ENCODE measurements around the gene RAVER1. TPM values are rescaled to one million over a fixed set of nuclear protein-coding genes. Genes with fewer than 3 reads are reported as not detected.

Gene RAVER1
- total and polyA plus RNA-seq, 5 donors, result 9.8 to 20.1 (median 14.7) TPM

- WGBS, result 95% methylated on average over 41 of the region's 41 CpGs
- no peak overlapping the region for H3K4me3 ChIP-seq (ENCODE audit: low read length)
- H3K27me3 ChIP-seq (ENCODE audit: control insufficient read depth, insufficient read depth), result no peaks in the 10 kb centered on the region
- no peak overlapping the region for H3K27ac ChIP-seq (ENCODE audit: low read length)
- intact Hi-C loops (cut with DNase I), result loop anchor here in 1 of 4 donors (10.0 kb wide), 1 partner anchor 54 kb away; the partner anchor contains the start of gene ICAM1
- H3K4me1 ChIP-seq (ENCODE audit: control insufficient read depth, insufficient read depth, low read length), result no peaks in the 10 kb centered on the region
- peak in 1 of 3 donors; percentile 45 for DNase-seq
- no peaks in the 10 kb centered on the region for H3K9me3 ChIP-seq (ENCODE audit: control insufficient read depth, low read length)
- no peak for ATAC-seq
Observed at GRCh38 chr19:10328558-10329429, 4.5 kb downstream of the RAVER1 start.

- intact Hi-C loops (cut with DNase I), result loop anchor here in 1 of 4 donors (10.0 kb wide), 1 partner anchor 53 kb away; the partner anchor contains the start of gene ICAM1
- no peaks in the 10 kb centered on the region for H3K9me3 ChIP-seq (ENCODE audit: control insufficient read depth, low read length)
- H3K4me1 ChIP-seq (ENCODE audit: control insufficient read depth, insufficient read depth, low read length), result no peaks in the 10 kb centered on the region
- DNase-seq, result no peak
- no peak for ATAC-seq
- no peaks in the 10 kb centered on the region for H3K27me3 ChIP-seq (ENCODE audit: control insufficient read depth, insufficient read depth)
- WGBS, result 85% methylated on average over 7 of the region's 7 CpGs
- no peak overlapping the region for H3K27ac ChIP-seq (ENCODE audit: low read length)
- no peak overlapping the region for H3K4me3 ChIP-seq (ENCODE audit: low read length)
Observed at GRCh38 chr19:10327793-10328192, 5.5 kb downstream of the RAVER1 start.

- intact Hi-C loops (cut with DNase I), result loop anchor here in 1 of 4 donors (10.0 kb wide), 1 partner anchor 51 kb away; the partner anchor contains the start of gene ICAM1
- no peak overlapping the region for H3K27ac ChIP-seq (ENCODE audit: low read length)
- H3K9me3 ChIP-seq (ENCODE audit: control insufficient read depth, low read length), result no peaks in the 10 kb centered on the region
- H3K27me3 ChIP-seq (ENCODE audit: control insufficient read depth, insufficient read depth), result no peaks in the 10 kb centered on the region
- H3K4me3 ChIP-seq (ENCODE audit: low read length), result no peak overlapping the region
- WGBS, result 91% methylated on average over 8 of the region's 8 CpGs
- DNase-seq, result no peak
- no peaks in the 10 kb centered on the region for H3K4me1 ChIP-seq (ENCODE audit: control insufficient read depth, insufficient read depth, low read length)
- ATAC-seq, result no peak
Observed at GRCh38 chr19:10325732-10326131, 7.6 kb downstream of the RAVER1 start.

- Histone ChIP-seq H3K9me3 (ENCODE audit: control insufficient read depth, low read length) (no peaks in the 10 kb centered on the region), H3K27me3 (ENCODE audit: control insufficient read depth, insufficient read depth) (no peaks in the 10 kb centered on the region), H3K4me1 (ENCODE audit: control insufficient read depth, insufficient read depth, low read length) (no peaks in the 10 kb centered on the region), H3K27ac (ENCODE audit: low read length) (no peak overlapping the region), H3K4me3 (ENCODE audit: low read length) (no peak overlapping the region)
- ATAC-seq, result no peak
- intact Hi-C loops (cut with DNase I), result loop anchor here in 1 of 4 donors (10.0 kb wide), 1 partner anchor 47 kb away; the partner anchor contains the start of gene ICAM1
- DNase-seq, result no peak
- WGBS, result 91% methylated on average over 19 of the region's 19 CpGs
Observed at GRCh38 chr19:10321874-10322835, 11.2 kb downstream of the RAVER1 start.

- intact Hi-C loops (cut with DNase I), result loop anchor here in 1 of 4 donors (10.0 kb wide), 1 partner anchor 47 kb away; the partner anchor contains the start of gene ICAM1
- ATAC-seq (no peak), DNase-seq (no peak)
- Histone ChIP-seq H3K4me3 (ENCODE audit: low read length) (no peak overlapping the region), H3K9me3 (ENCODE audit: control insufficient read depth, low read length) (no peaks in the 10 kb centered on the region), H3K27ac (ENCODE audit: low read length) (no peak overlapping the region), H3K4me1 (ENCODE audit: control insufficient read depth, insufficient read depth, low read length) (no peaks in the 10 kb centered on the region), H3K27me3 (ENCODE audit: control insufficient read depth, insufficient read depth) (no peaks in the 10 kb centered on the region)
- 85% methylated on average over 11 of the region's 11 CpGs for WGBS
Observed at GRCh38 chr19:10321417-10321797, 11.9 kb downstream of the RAVER1 start.

- H3K9me3 ChIP-seq (ENCODE audit: control insufficient read depth, low read length), result no peaks in the 10 kb centered on the region
- WGBS, result 94% methylated on average over 32 of the region's 32 CpGs
- no peak for DNase-seq
Observed at GRCh38 chr19:10320602-10321416, 12.5 kb downstream of the RAVER1 start.

GRCh38 chr19:10318807-10319682 is 14.3 kb downstream of the RAVER1 start:
- intact Hi-C loops (cut with DNase I), result no loop called here
- Histone ChIP-seq H3K27me3 (ENCODE audit: control insufficient read depth, insufficient read depth) (no peaks in the 10 kb centered on the region), H3K4me1 (ENCODE audit: control insufficient read depth, insufficient read depth, low read length) (no peaks in the 10 kb centered on the region), H3K9me3 (ENCODE audit: control insufficient read depth, low read length) (no peaks in the 10 kb centered on the region), H3K4me3 (ENCODE audit: low read length) (no peak overlapping the region), H3K27ac (ENCODE audit: low read length) (no peak overlapping the region)
- ATAC-seq (no peak), DNase-seq (no peak)
- WGBS, result 89% methylated on average over 13 of the region's 13 CpGs

More at GRCh38 chr19:10320602-10321416, 12.5 kb downstream of the RAVER1 start:
- Histone ChIP-seq H3K4me1 (ENCODE audit: control insufficient read depth, insufficient read depth, low read length) (no peaks in the 10 kb centered on the region), H3K27ac (ENCODE audit: low read length) (no peak overlapping the region), H3K4me3 (ENCODE audit: low read length) (no peak overlapping the region), H3K27me3 (ENCODE audit: control insufficient read depth, insufficient read depth) (no peaks in the 10 kb centered on the region)
- no peak for ATAC-seq
- intact Hi-C loops (cut with DNase I), result loop anchor here in 1 of 4 donors (10.0 kb wide), 1 partner anchor 46 kb away; the partner anchor contains the start of gene ICAM1

- DNase-seq, result no peak
Observed at GRCh38 chr19:10317857-10318462, 15.4 kb downstream of the RAVER1 start.

GRCh38 chr19:10317045-10317856 is 16.1 kb downstream of the RAVER1 start:
- Histone ChIP-seq H3K4me3 (ENCODE audit: low read length) (no peak overlapping the region), H3K27me3 (ENCODE audit: control insufficient read depth, insufficient read depth) (no peaks in the 10 kb centered on the region), H3K4me1 (ENCODE audit: control insufficient read depth, insufficient read depth, low read length) (no peaks in the 10 kb centered on the region), H3K9me3 (ENCODE audit: control insufficient read depth, low read length) (no peaks in the 10 kb centered on the region), H3K27ac (ENCODE audit: low read length) (no peak overlapping the region)
- 82% methylated on average over 29 of the region's 29 CpGs for WGBS
- no peak for DNase-seq
- no peak for ATAC-seq
- intact Hi-C loops (cut with DNase I), result no loop called here

More at GRCh38 chr19:10317857-10318462, 15.4 kb downstream of the RAVER1 start:
- no peaks in the 10 kb centered on the region for H3K9me3 ChIP-seq (ENCODE audit: control insufficient read depth, low read length)
- H3K4me1 ChIP-seq (ENCODE audit: control insufficient read depth, insufficient read depth, low read length), result no peaks in the 10 kb centered on the region
- H3K27ac ChIP-seq (ENCODE audit: low read length), result no peak overlapping the region
- intact Hi-C loops (cut with DNase I), result no loop called here
- no peak overlapping the region for H3K4me3 ChIP-seq (ENCODE audit: low read length)
- H3K27me3 ChIP-seq (ENCODE audit: control insufficient read depth, insufficient read depth), result no peaks in the 10 kb centered on the region
- no peak for ATAC-seq
- 92% methylated on average over 15 of the region's 15 CpGs for WGBS

Measured in right cardiac atrium (tissue), 5 donors.